OCI-LY1 (cell line): ENCODE results near the gene BGLAP.

Experiments used
- H2AFZ ChIP-seq: fragments of 200-600 bp; sonication (generic), shearing (Covaris generic); 2 replicates; pipeline ENCODE4 v1.6.0; 2014; ENCODE audit warnings: antibody characterized with exemption, mild to moderate bottlenecking, low read length
- H3F3A ChIP-seq: fragments of 200-600 bp; sonication (generic), shearing (Covaris generic); 2 replicates; pipeline ENCODE4 v1.6.0; 2014; ENCODE audit warnings: mild to moderate bottlenecking, antibody characterized with exemption, low read length, moderate library complexity; ENCODE audit not compliant: insufficient read depth
- H3K27ac ChIP-seq: fragments of 200-600 bp; sonication (generic); 2 replicates; pipeline ENCODE4 v1.5.1; 2014; ENCODE audit warnings: low read length, mixed run types, mild to moderate bottlenecking, low read depth; ENCODE audit not compliant: poor library complexity, severe bottlenecking
- H3K27me3 ChIP-seq: fragments of 200-600 bp; sonication (generic); 2 replicates; pipeline ENCODE4 v1.6.0; 2014; ENCODE audit warnings: antibody characterized with exemption, mild to moderate bottlenecking, low read length, moderate library complexity; ENCODE audit not compliant: insufficient read depth
- H3K36me3 ChIP-seq: fragments of 200-600 bp; sonication (generic); 2 replicates; pipeline ENCODE4 v1.6.1; 2014; ENCODE audit warnings: mild to moderate bottlenecking, antibody characterized with exemption, low read length, moderate library complexity, mixed read lengths; ENCODE audit not compliant: insufficient read depth
- H3K4me1 ChIP-seq: fragments of 200-600 bp; sonication (generic); 2 replicates; pipeline ENCODE4 v1.5.1; 2014; ENCODE audit warnings: mild to moderate bottlenecking, low read length, moderate library complexity; ENCODE audit not compliant: insufficient read depth, severe bottlenecking
- H3K4me2 ChIP-seq: fragments of 200-600 bp; sonication (generic), shearing (Covaris generic); 2 replicates; pipeline ENCODE4 v1.6.1; 2014; ENCODE audit warnings: low read length
- H3K4me3 ChIP-seq: fragments of 200-600 bp; sonication (generic); 2 replicates; pipeline ENCODE4 v1.5.1; 2014; ENCODE audit warnings: low read length, low read depth, mild to moderate bottlenecking, mixed read lengths; ENCODE audit not compliant: poor library complexity, severe bottlenecking
- H3K79me2 ChIP-seq: fragments of 200-600 bp; shearing (Covaris generic); 2 replicates; pipeline ENCODE4 v1.6.1; 2016; ENCODE audit warnings: mixed run types, low read length, mixed read lengths; ENCODE audit not compliant: insufficient read depth
- H3K9ac ChIP-seq: fragments of 200-600 bp; sonication (generic), shearing (Covaris generic); 2 replicates; pipeline ENCODE4 v1.6.1; 2014; ENCODE audit warnings: mild to moderate bottlenecking, low read length, mixed read lengths
- H3K9me2 ChIP-seq: fragments of 200-600 bp; sonication (generic), shearing (Covaris generic); 2 replicates; pipeline ENCODE4 v1.6.1; 2014; ENCODE audit warnings: low read depth, mild to moderate bottlenecking, low read length, mixed read lengths
- H3K9me3 ChIP-seq: fragments of 200-600 bp; shearing (Covaris generic); 2 replicates; pipeline ENCODE4 v1.6.1; 2014; ENCODE audit warnings: low read length, mixed read lengths
- H4K20me1 ChIP-seq: fragments of 200-600 bp; sonication (generic), shearing (Covaris generic); 2 replicates; pipeline ENCODE4 v1.6.0; 2016; ENCODE audit warnings: mild to moderate bottlenecking, low read length; ENCODE audit not compliant: insufficient read depth
- EZH2 ChIP-seq: fragments of 200-600 bp; sonication (generic), shearing (Covaris generic); IDR thresholded peaks from 2 replicates; pipeline ENCODE4 v1.8.0; 2017; ENCODE audit warnings: borderline replicate concordance, mixed run types, mild to moderate bottlenecking, antibody characterized with exemption, low read length, moderate library complexity, mixed read lengths
- TF ChIP-seq, protein P1 (sequence below): fragments of 200-600 bp; sonication (generic), shearing (Covaris generic); IDR thresholded peaks from 2 replicates; pipeline ENCODE4 v1.5.1; 2017; ENCODE audit warnings: mild to moderate bottlenecking, antibody characterized with exemption, low read length, moderate library complexity, mixed read lengths

The BGLAP gene

DNA sequence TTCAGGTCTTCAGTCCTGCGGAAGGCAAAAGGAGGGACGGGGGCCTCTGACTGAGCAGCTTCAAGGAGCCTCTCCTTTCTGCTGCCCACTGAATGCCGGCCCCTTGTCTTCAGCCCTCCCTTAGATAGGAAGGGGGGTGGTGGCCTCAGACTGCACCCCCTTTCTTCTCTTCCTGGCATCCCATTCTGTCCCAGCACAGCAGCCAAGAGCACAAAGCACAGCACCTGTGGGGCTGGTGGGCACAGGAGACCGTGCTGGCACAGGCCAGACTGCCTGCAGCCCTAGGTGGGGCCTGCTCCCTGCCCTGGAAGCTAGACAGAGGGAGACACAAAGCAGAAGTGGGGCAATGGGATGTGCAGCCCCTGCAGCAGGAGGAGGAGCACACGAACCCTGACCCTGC, 7.6 kb downstream of the BGLAP start:
- no peaks in the 10 kb centered on the region for H3F3A ChIP-seq
- H4K20me1 ChIP-seq = no peaks in the 10 kb centered on the region
- H3K27ac ChIP-seq = no peak overlapping the region
- no peak overlapping the region for H2AFZ ChIP-seq
- H3K9ac ChIP-seq = no peak overlapping the region
- H3K4me3 ChIP-seq = no peak overlapping the region
- H3K9me2 ChIP-seq = no peaks in the 10 kb centered on the region
- H3K4me1 ChIP-seq = peaks cover 10% of the 10 kb centered on the region
- TF ChIP-seq, protein P1, sequence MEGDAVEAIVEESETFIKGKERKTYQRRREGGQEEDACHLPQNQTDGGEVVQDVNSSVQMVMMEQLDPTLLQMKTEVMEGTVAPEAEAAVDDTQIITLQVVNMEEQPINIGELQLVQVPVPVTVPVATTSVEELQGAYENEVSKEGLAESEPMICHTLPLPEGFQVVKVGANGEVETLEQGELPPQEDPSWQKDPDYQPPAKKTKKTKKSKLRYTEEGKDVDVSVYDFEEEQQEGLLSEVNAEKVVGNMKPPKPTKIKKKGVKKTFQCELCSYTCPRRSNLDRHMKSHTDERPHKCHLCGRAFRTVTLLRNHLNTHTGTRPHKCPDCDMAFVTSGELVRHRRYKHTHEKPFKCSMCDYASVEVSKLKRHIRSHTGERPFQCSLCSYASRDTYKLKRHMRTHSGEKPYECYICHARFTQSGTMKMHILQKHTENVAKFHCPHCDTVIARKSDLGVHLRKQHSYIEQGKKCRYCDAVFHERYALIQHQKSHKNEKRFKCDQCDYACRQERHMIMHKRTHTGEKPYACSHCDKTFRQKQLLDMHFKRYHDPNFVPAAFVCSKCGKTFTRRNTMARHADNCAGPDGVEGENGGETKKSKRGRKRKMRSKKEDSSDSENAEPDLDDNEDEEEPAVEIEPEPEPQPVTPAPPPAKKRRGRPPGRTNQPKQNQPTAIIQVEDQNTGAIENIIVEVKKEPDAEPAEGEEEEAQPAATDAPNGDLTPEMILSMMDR = no peak
- TF ChIP-seq EZH2 = no peak
- 0 out of 2 replicates have a peak, but pooled peaks cover 5% of the 10 kb centered on the region for H3K27me3 ChIP-seq
- H3K36me3 ChIP-seq = peaks cover 64% of the 10 kb centered on the region
- H3K4me2 ChIP-seq = no peak overlapping the region
- no peaks in the 10 kb centered on the region for H3K9me3 ChIP-seq
- no peaks in the 10 kb centered on the region for H3K79me2 ChIP-seq

DNA sequence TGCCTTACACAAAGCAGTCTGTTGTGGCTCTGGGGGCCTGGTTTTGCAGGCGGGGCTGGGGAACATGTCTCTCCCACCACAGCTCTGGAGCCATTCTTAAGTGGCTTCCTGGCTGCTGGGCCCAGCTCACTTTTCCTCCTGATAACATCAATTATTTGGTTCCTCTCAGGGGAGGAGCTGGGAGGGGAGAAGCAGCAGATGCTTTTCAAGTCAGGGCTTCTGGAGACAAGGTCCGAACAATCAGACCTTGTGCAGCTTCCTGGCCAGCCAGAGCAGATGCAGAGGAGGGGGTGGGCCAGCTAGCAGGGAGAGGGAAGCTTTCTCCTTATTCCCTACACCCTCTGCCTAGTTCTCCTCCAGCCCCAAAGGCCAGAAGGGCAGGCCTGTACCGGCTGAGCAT, 9.5 kb downstream of the BGLAP start:
- Histone ChIP-seq H3K9me3 (no peaks in the 10 kb centered on the region), H3K4me1 (no peaks in the 10 kb centered on the region), H2AFZ (no peak overlapping the region), H3K79me2 (no peaks in the 10 kb centered on the region), H3K36me3 (peaks cover 76% of the 10 kb centered on the region), H3K27ac (no peak overlapping the region), H3K9ac (no peak overlapping the region), H3K9me2 (no peaks in the 10 kb centered on the region), H3K4me3 (no peak overlapping the region), H3F3A (no peaks in the 10 kb centered on the region), H3K4me2 (no peak overlapping the region), H3K27me3 (no peaks in the 10 kb centered on the region), H4K20me1 (no peaks in the 10 kb centered on the region)
- TF ChIP-seq, protein P1 = no peak
- no peak for TF ChIP-seq EZH2

GRCh38 chr1:156253634-156254033, 11.7 kb downstream of the BGLAP start:
- TF ChIP-seq EZH2 = no peak
- TF ChIP-seq, protein P1 = no peak
- H3K27me3 ChIP-seq = no peaks in the 10 kb centered on the region
- H3K9ac ChIP-seq = no peak overlapping the region
- no peaks in the 10 kb centered on the region for H3F3A ChIP-seq
- no peaks in the 10 kb centered on the region for H3K79me2 ChIP-seq
- H3K36me3 ChIP-seq = peaks cover 91% of the 10 kb centered on the region
- no peak overlapping the region for H3K4me2 ChIP-seq
- H3K9me2 ChIP-seq = no peaks in the 10 kb centered on the region
- no peak overlapping the region for H3K4me3 ChIP-seq
- H2AFZ ChIP-seq = no peak overlapping the region
- H3K4me1 ChIP-seq = no peaks in the 10 kb centered on the region
- H4K20me1 ChIP-seq = no peaks in the 10 kb centered on the region
- no peak overlapping the region for H3K27ac ChIP-seq
- H3K9me3 ChIP-seq = no peaks in the 10 kb centered on the region
